Central memory CD8-positive, alpha-beta T cell (primary cell): ENCODE results near the gene KCNIP3.

ENCODE experiments used
- ATAC-seq: fragments of 150-1000 bp; cut with Tn5 transposase; replicated peaks from 2 replicates; pipeline ENCODE4 v1.10.0; 2022; ENCODE audit warnings: mild to moderate bottlenecking, moderate FRiP score, moderate number of reproducible peaks; ENCODE audit not compliant: poor library complexity, severe bottlenecking; ENCODE audit errors: extremely low read depth
- DNase-seq, 2 donors: peaks; one replicate each; pipeline ENCODE4 v3.0.0; 2021; ENCODE audit warnings: low spot score in 2 of 2
- H3K27ac Mint-ChIP-seq: one replicate; pipeline ENCODE4 v1.8.0; 2022; ENCODE audit warnings: low read depth, mild to moderate bottlenecking, moderate library complexity, mixed read lengths
- H3K27me3 Mint-ChIP-seq: one replicate; pipeline ENCODE4 v1.8.0; 2022; ENCODE audit warnings: mixed read lengths
- H3K36me3 Mint-ChIP-seq: one replicate; pipeline ENCODE4 v1.8.0; 2022; ENCODE audit warnings: mild to moderate bottlenecking, moderate library complexity, mixed read lengths; ENCODE audit not compliant: insufficient read depth
- H3K4me1 Mint-ChIP-seq: one replicate; pipeline ENCODE4 v1.8.0; 2022; ENCODE audit warnings: mixed read lengths
- H3K4me3 Mint-ChIP-seq: one replicate; pipeline ENCODE4 v1.8.0; 2022; ENCODE audit warnings: mild to moderate bottlenecking, moderate library complexity, mixed read lengths
- H3K9me3 Mint-ChIP-seq: one replicate; pipeline ENCODE4 v1.8.0; 2022; ENCODE audit warnings: mixed read lengths

KCNIP3 gene

GRCh38 chr2:95291222-95291621 is 5.9 kb upstream of the KCNIP3 start:
- H3K27ac Mint-ChIP-seq: no peak overlapping the region
- no peak overlapping the region for H3K4me3 Mint-ChIP-seq
- H3K27me3 Mint-ChIP-seq: peaks cover 4% of the 10 kb centered on the region
- no peak for ATAC-seq
- peaks cover 16% of the 10 kb centered on the region for H3K9me3 Mint-ChIP-seq
- H3K36me3 Mint-ChIP-seq: no peaks in the 10 kb centered on the region
- H3K4me1 Mint-ChIP-seq: no peaks in the 10 kb centered on the region
- DNase-seq: no peak

GRCh38 chr2:95292623-95293260 is 4.4 kb upstream of the KCNIP3 start:
- Mint-ChIP-seq H3K27me3 (peaks cover 19% of the 10 kb centered on the region), H3K36me3 (no peaks in the 10 kb centered on the region), H3K4me1 (peaks cover 5% of the 10 kb centered on the region), H3K4me3 (no peak overlapping the region), H3K9me3 (peaks cover 16% of the 10 kb centered on the region), H3K27ac (no peak overlapping the region)
- DNase-seq (no peak), ATAC-seq (no peak)

- H3K36me3 Mint-ChIP-seq: no peaks in the 10 kb centered on the region
- H3K27me3 Mint-ChIP-seq: peaks cover 29% of the 10 kb centered on the region
- ATAC-seq: no peak
- H3K4me3 Mint-ChIP-seq: no peak overlapping the region
- H3K4me1 Mint-ChIP-seq: peaks cover 5% of the 10 kb centered on the region
- no peak for DNase-seq
- H3K27ac Mint-ChIP-seq: no peak overlapping the region
- peaks cover 16% of the 10 kb centered on the region for H3K9me3 Mint-ChIP-seq
Measured at GRCh38 chr2:95294579-95295250, 2.4 kb upstream of the KCNIP3 start.

- no peak overlapping the region for H3K27ac Mint-ChIP-seq
Measured at GRCh38 chr2:95295376-95295775, 1.8 kb upstream of the KCNIP3 start.

GRCh38 chr2:95296011-95296410 is 1.1 kb upstream of the KCNIP3 start:
- H3K4me1 Mint-ChIP-seq: peaks cover 5% of the 10 kb centered on the region
- ATAC-seq (no peak), DNase-seq (no peak)
- H3K27me3 Mint-ChIP-seq: peaks cover 29% of the 10 kb centered on the region
- no peak overlapping the region for H3K27ac Mint-ChIP-seq
- no peak overlapping the region for H3K4me3 Mint-ChIP-seq
- H3K9me3 Mint-ChIP-seq: peaks cover 6% of the 10 kb centered on the region
- no peaks in the 10 kb centered on the region for H3K36me3 Mint-ChIP-seq

More at GRCh38 chr2:95295376-95295775, 1.8 kb upstream of the KCNIP3 start:
- peaks cover 29% of the 10 kb centered on the region for H3K27me3 Mint-ChIP-seq
- DNase-seq: no peak
- peaks cover 11% of the 10 kb centered on the region for H3K9me3 Mint-ChIP-seq
- no peaks in the 10 kb centered on the region for H3K36me3 Mint-ChIP-seq
- peaks cover 5% of the 10 kb centered on the region for H3K4me1 Mint-ChIP-seq
- ATAC-seq: no peak
- no peak overlapping the region for H3K4me3 Mint-ChIP-seq

GRCh38 chr2:95297639-95298395 is 670 bp downstream of the KCNIP3 start:
- no peak overlapping the region for H3K4me3 Mint-ChIP-seq

GRCh38 chr2:95298486-95299111 is 1.5 kb downstream of the KCNIP3 start:
- ATAC-seq: no peak

More at GRCh38 chr2:95297639-95298395, 670 bp downstream of the KCNIP3 start:
- Mint-ChIP-seq H3K4me1 (peaks cover 5% of the 10 kb centered on the region), H3K27me3 (peaks cover 29% of the 10 kb centered on the region), H3K27ac (no peak overlapping the region), H3K9me3 (no peaks in the 10 kb centered on the region), H3K36me3 (no peaks in the 10 kb centered on the region)
- ATAC-seq (no peak), DNase-seq (no peak)

GRCh38 chr2:95299961-95300360 is 2.8 kb downstream of the KCNIP3 start:
- H3K36me3 Mint-ChIP-seq: no peaks in the 10 kb centered on the region
- no peak overlapping the region for H3K27ac Mint-ChIP-seq
- H3K9me3 Mint-ChIP-seq: no peaks in the 10 kb centered on the region
- H3K27me3 Mint-ChIP-seq: peaks cover 29% of the 10 kb centered on the region
- no peak overlapping the region for H3K4me3 Mint-ChIP-seq
- DNase-seq (no peak), ATAC-seq (no peak)
- peaks cover 5% of the 10 kb centered on the region for H3K4me1 Mint-ChIP-seq

More at GRCh38 chr2:95298486-95299111, 1.5 kb downstream of the KCNIP3 start:
- Mint-ChIP-seq H3K27ac (no peak overlapping the region), H3K36me3 (no peaks in the 10 kb centered on the region), H3K4me3 (no peak overlapping the region), H3K4me1 (peaks cover 5% of the 10 kb centered on the region), H3K9me3 (no peaks in the 10 kb centered on the region), H3K27me3 (peaks cover 29% of the 10 kb centered on the region)
- DNase-seq: no peak

GRCh38 chr2:95300450-95300849 is 3.3 kb downstream of the KCNIP3 start:
- Mint-ChIP-seq H3K4me1 (peaks cover 5% of the 10 kb centered on the region), H3K9me3 (no peaks in the 10 kb centered on the region), H3K27ac (no peak overlapping the region), H3K4me3 (no peak overlapping the region), H3K36me3 (no peaks in the 10 kb centered on the region), H3K27me3 (peaks cover 29% of the 10 kb centered on the region)
- ATAC-seq: no peak
- no peak for DNase-seq

GRCh38 chr2:95301186-95301585 is 4.0 kb downstream of the KCNIP3 start:
- H3K27me3 Mint-ChIP-seq: peaks cover 26% of the 10 kb centered on the region
- H3K36me3 Mint-ChIP-seq: no peaks in the 10 kb centered on the region
- H3K4me1 Mint-ChIP-seq: peaks cover 5% of the 10 kb centered on the region
- ATAC-seq: no peak
- H3K9me3 Mint-ChIP-seq: no peaks in the 10 kb centered on the region
- H3K4me3 Mint-ChIP-seq: no peak overlapping the region
- no peak overlapping the region for H3K27ac Mint-ChIP-seq
- DNase-seq: no peak

- no peak for ATAC-seq
- peaks cover 1% of the 10 kb centered on the region for H3K4me1 Mint-ChIP-seq
- H3K27ac Mint-ChIP-seq: no peak overlapping the region
- H3K27me3 Mint-ChIP-seq: peaks cover 17% of the 10 kb centered on the region
- H3K9me3 Mint-ChIP-seq: no peaks in the 10 kb centered on the region
- no peak for DNase-seq
- no peaks in the 10 kb centered on the region for H3K36me3 Mint-ChIP-seq
- no peak overlapping the region for H3K4me3 Mint-ChIP-seq
Measured at GRCh38 chr2:95301876-95302641, 4.9 kb downstream of the KCNIP3 start.
